GM18498 (cell line): ENCODE results near the gene MB21D2.
"Not testable (repeated sequence)": the region's sequence is repeated elsewhere in the genome, so short reads cannot be mapped to it uniquely, and the experiment has no call there.

Experiments
- ATAC-seq: cut with Tn5 transposase; IDR thresholded peaks from one replicate; pipeline ENCODE4 v1.9.1; 2021; ENCODE audit warnings: mild to moderate bottlenecking, moderate library complexity; ENCODE audit not compliant: unreplicated experiment

MB21D2 gene

DNA sequence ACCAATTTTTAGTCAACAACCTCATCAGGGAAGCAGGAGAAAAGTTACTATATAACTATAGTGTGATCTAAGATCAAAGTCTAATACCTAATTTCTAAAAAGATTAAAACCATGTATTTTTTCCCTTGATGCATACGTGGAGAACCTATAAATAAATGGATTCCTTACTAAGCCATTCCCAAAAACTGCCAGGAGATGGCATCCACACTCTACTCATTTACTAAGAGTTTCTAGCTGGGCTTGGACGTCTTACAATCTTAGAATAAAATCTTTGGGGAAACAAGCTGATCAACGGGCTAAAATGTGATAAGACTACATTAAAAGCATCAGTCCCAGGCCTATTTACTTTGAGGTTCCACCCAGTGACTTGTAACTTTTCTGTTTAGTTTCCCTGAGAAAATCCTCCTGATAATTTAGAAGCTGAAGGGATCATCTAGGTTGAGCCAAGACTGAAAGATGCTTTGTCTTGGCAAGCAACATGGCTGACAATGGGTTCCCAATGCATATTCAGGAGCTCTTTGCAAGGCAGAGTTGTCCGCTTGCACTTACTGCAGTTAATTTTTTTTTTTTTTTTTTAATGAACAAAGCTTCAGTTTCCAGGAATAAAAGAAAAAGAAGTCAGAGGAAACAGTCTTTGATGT is 104.8 kb downstream of the MB21D2 start:
- peak; percentile 39 for ATAC-seq

DNA sequence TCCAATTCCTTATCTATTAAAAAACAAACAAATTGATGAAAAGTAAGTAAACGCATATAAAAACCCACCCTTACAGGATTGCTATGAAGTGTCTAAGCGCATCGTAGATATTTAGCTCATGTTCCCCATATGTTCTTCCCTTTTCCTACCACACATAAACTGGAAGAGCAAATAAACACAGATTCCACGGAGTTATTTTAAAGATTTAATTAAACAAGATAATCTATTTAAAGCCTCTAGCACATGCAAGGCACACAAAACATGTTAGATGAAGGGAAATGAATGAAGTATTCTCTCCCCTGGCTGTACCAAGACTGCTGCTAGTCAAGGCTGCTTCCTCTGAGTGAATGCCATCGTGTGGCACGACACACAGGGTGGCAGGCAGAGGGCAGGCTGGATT is 111.9 kb downstream of the MB21D2 start:
- ATAC-seq: no peak

GRCh38 chr3:192804502-192804901 is 113.2 kb downstream of the MB21D2 start:
- no peak for ATAC-seq

GRCh38 chr3:192802957-192803899 is 114.4 kb downstream of the MB21D2 start:
- peak; percentile 77 for ATAC-seq

DNA sequence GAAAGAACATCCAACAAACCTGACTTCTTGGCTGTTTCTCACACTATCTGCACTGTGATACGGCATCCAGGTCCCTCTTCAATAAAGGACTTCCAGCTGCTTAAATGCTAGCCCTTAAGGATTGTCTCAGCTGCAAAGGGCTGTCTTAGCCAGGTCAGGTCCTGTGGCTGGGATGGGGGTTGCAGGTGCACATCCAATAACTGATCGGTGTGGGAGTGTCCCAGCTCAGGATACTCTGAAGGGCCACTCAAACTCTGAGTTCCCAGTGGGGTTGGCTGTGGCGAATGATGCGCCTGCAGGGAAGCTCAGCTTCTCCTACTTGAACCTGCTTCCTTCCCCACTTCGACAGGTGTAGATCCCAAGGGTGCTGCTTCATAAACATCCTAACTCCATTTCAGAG is 115.7 kb downstream of the MB21D2 start:
- ATAC-seq: no peak

DNA sequence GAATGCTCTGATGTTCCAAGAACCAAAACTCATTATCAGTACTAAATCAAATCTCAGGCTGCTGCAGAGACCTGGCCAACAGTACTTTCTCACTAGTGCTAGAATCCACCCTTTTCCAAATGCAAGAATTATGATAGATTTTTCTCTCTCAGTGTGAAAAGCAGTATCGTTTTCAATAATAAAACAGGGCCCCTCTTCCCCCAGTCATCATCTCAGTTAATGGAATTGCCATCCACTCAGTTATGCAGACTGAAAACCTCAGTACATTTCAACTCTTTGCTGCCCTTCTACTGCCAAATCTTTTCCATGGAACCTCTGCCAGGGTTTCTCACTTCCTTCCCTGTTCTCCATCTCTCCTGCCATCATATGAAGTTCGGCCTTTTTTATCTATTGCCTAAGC is 117.9 kb downstream of the MB21D2 start:
- no peak for ATAC-seq

DNA sequence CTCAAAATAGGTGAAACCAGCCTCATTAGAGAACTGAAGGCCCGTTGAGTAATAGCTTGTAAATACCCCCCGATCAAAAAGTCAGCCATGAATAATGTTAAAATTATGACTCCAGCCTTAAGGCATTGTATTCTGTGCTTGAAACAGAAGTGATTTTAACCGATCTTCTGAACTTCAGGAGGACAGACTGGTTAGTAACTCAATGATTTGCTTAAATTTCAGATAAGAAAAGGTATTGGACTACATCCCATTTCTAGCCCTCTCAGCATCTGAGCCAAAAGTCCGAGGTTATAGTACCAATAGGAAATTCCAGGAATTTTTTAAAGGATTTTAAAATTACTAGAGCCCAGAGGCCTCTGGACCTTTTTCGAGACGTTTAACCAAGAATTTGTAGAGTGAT is 122.6 kb downstream of the MB21D2 start:
- ATAC-seq: no peak

GRCh38 chr3:192794216-192794615 is 123.4 kb downstream of the MB21D2 start:
- no peak for ATAC-seq

GRCh38 chr3:192788816-192789515 is 128.7 kb downstream of the MB21D2 start:
- not testable (repeated sequence) for ATAC-seq

DNA sequence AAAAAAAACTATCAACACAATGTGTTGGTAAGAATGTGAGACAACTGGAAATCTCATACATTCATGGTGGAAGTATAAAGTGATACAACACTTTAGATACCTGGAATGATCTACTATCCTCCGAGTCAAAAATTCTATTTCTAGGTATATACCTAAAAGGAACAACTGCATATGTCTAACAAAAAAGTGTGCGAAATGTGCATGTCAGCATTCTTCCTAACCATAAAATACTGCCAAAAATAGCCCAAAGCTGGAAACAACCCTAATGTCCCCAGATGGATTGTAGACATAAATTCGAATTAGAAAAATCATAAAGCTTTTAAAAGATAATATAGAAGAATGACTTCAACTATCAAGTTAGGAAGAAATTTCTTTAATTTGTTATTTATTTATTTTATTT is 139.1 kb downstream of the MB21D2 start:
- ATAC-seq: no peak

DNA sequence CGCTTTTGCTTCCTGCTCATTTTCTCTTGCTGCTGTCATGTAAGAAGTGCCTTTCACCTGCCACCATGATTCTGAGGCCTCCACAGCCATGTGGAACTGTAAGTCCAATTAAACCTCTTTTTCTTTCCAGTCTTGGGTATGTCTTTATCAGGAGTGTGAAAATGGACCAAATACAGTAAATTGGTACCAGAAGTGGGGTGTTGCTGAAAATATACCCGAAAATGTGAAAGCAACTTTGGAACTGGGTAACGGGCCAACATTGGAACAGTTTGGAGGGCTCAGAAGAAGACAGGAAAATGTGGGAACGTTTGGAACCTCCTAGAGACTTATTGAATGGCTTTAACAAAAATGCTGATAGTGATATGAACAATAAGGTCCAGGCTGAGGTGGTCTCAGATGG is 143.3 kb downstream of the MB21D2 start:
- ATAC-seq: not testable (repeated sequence)

- ATAC-seq: no peak
Measured at GRCh38 chr3:192772240-192772894, 145.3 kb downstream of the MB21D2 start.

GRCh38 chr3:192758654-192759053 is 159.0 kb downstream of the MB21D2 start:
- ATAC-seq: no peak

- ATAC-seq: no peak
Measured at GRCh38 chr3:192751148-192751547, 166.5 kb downstream of the MB21D2 start.

GRCh38 chr3:192750201-192750600 is 167.5 kb downstream of the MB21D2 start:
- no peak for ATAC-seq

- ATAC-seq: no peak
Measured at GRCh38 chr3:192747746-192748145, 169.9 kb downstream of the MB21D2 start.

- no peak for ATAC-seq
Measured at GRCh38 chr3:192747145-192747544, 170.5 kb downstream of the MB21D2 start.
